KOPT-K1 (cell line): Measurements from ENCODE around the gene CAND2.
"Not testable (repeated sequence)": the region's sequence is repeated elsewhere in the genome, so short reads cannot be mapped to it uniquely, and the experiment has no call there.

Experiments used
- H3K27ac ChIP-seq: fragments of 200-600 bp; sonication (generic); 2 replicates; pipeline ENCODE4 v1.5.1; 2016; ENCODE audit warnings: antibody characterized with exemption, mild to moderate bottlenecking, low read depth, low read length; ENCODE audit not compliant: poor library complexity, severe bottlenecking
- H3K36me3 ChIP-seq: fragments of 200-600 bp; sonication (generic); 2 replicates; pipeline ENCODE4 v1.5.1; 2017; ENCODE audit warnings: antibody characterized with exemption, mild to moderate bottlenecking, low read length, moderate library complexity; ENCODE audit not compliant: insufficient read depth
- H3K9me3 ChIP-seq: fragments of 200-600 bp; sonication (generic); 2 replicates; pipeline ENCODE4 v1.5.1; 2017; ENCODE audit warnings: antibody characterized with exemption, low read length, mild to moderate bottlenecking; ENCODE audit not compliant: insufficient read depth, poor library complexity, severe bottlenecking

Gene CAND2

GRCh38 chr3:12840148-12840547 is 43.7 kb downstream of the CAND2 start:
- Histone ChIP-seq H3K27ac (peak overlapping the region; percentile 74), H3K36me3 (peaks cover 56% of the 10 kb centered on the region)
- H3K9me3 ChIP-seq = not testable (repeated sequence)

- no peaks in the 10 kb centered on the region for H3K9me3 ChIP-seq
- H3K36me3 ChIP-seq = peaks cover 51% of the 10 kb centered on the region
- peak overlapping the region; percentile 74 for H3K27ac ChIP-seq
Observed at GRCh38 chr3:12840591-12841148, 44.2 kb downstream of the CAND2 start.

GRCh38 chr3:12841149-12841969 is 44.9 kb downstream of the CAND2 start, which contains the start of gene RPL32:
RPL32 (minus strand) TSS chr3:12841565; CDS start chr3:12840237, 1,328 bp downstream.
- no peaks in the 10 kb centered on the region for H3K9me3 ChIP-seq
- peaks cover 44% of the 10 kb centered on the region for H3K36me3 ChIP-seq
- peak within 1 kb of the TSS; percentile 74 for H3K27ac ChIP-seq

GRCh38 chr3:12841970-12842328 is 45.5 kb downstream of the CAND2 start:
- peak overlapping the region; percentile 74 for H3K27ac ChIP-seq
- H3K36me3 ChIP-seq = peaks cover 38% of the 10 kb centered on the region
- H3K9me3 ChIP-seq = no peaks in the 10 kb centered on the region

GRCh38 chr3:12842469-12842868 is 46.0 kb downstream of the CAND2 start:
- Histone ChIP-seq H3K36me3 (peaks cover 33% of the 10 kb centered on the region), H3K9me3 (no peaks in the 10 kb centered on the region), H3K27ac (no peak overlapping the region)

- Histone ChIP-seq H3K27ac (no peak overlapping the region), H3K9me3 (no peaks in the 10 kb centered on the region), H3K36me3 (no peaks in the 10 kb centered on the region)
Observed at GRCh38 chr3:12845811-12846210, 49.3 kb downstream of the CAND2 start.

- H3K27ac ChIP-seq = no peak overlapping the region
- no peaks in the 10 kb centered on the region for H3K9me3 ChIP-seq
- H3K36me3 ChIP-seq = no peaks in the 10 kb centered on the region
Observed at GRCh38 chr3:12852201-12852600, 55.7 kb downstream of the CAND2 start.

- not testable (repeated sequence) for H3K36me3 ChIP-seq, H3K27ac ChIP-seq, H3K9me3 ChIP-seq
Observed at GRCh38 chr3:12853847-12854246, 57.4 kb downstream of the CAND2 start.

GRCh38 chr3:12854565-12854964 is 58.1 kb downstream of the CAND2 start:
- no peaks in the 10 kb centered on the region for H3K36me3 ChIP-seq
- no peaks in the 10 kb centered on the region for H3K9me3 ChIP-seq
- no peak overlapping the region for H3K27ac ChIP-seq

- H3K36me3 ChIP-seq = no peaks in the 10 kb centered on the region
- H3K27ac ChIP-seq = no peak overlapping the region
Observed at GRCh38 chr3:12856626-12857025, 60.1 kb downstream of the CAND2 start.

GRCh38 chr3:12859840-12860239 is 63.4 kb downstream of the CAND2 start:
- H3K9me3 ChIP-seq = no peaks in the 10 kb centered on the region
- H3K36me3 ChIP-seq = no peaks in the 10 kb centered on the region
- no peak overlapping the region for H3K27ac ChIP-seq

More at GRCh38 chr3:12856626-12857025, 60.1 kb downstream of the CAND2 start:
- no peaks in the 10 kb centered on the region for H3K9me3 ChIP-seq

- Histone ChIP-seq H3K9me3 (peaks cover 9% of the 10 kb centered on the region), H3K36me3 (no peaks in the 10 kb centered on the region), H3K27ac (no peak overlapping the region)
Observed at GRCh38 chr3:12861611-12862010, 65.1 kb downstream of the CAND2 start.

- Histone ChIP-seq H3K9me3 (peaks cover 9% of the 10 kb centered on the region), H3K27ac (no peak overlapping the region), H3K36me3 (no peaks in the 10 kb centered on the region)
Observed at GRCh38 chr3:12862387-12862786, 65.9 kb downstream of the CAND2 start.

GRCh38 chr3:12865271-12865670 is 68.8 kb downstream of the CAND2 start:
- Histone ChIP-seq H3K36me3 (no peaks in the 10 kb centered on the region), H3K9me3 (peaks cover 9% of the 10 kb centered on the region), H3K27ac (no peak overlapping the region)

GRCh38 chr3:12866836-12867235 is 70.4 kb downstream of the CAND2 start:
- Histone ChIP-seq H3K9me3 (peaks cover 9% of the 10 kb centered on the region), H3K27ac (no peak overlapping the region), H3K36me3 (no peaks in the 10 kb centered on the region)
